Left ventricle myocardium inferior (tissue), 1 donor: Measurements from ENCODE around the gene SGSH. TPM values are rescaled to one million over a fixed set of nuclear protein-coding genes. Genes with fewer than 3 reads are reported as not detected.

Experiments
- DNase-seq: peaks from one replicate; pipeline ENCODE4 v3.0.0-alpha.2; 2020
- H3K27ac ChIP-seq: fragments of 200-600 bp; replicated peaks from 2 replicates; pipeline ENCODE4 v1.8.0; 2021
- H3K27me3 ChIP-seq: fragments of 200-600 bp; 2 replicates; pipeline ENCODE4 v1.8.0; 2021; ENCODE audit warnings: low read depth
- H3K36me3 ChIP-seq: fragments of 200-600 bp; 2 replicates; pipeline ENCODE4 v1.8.0; 2021
- H3K4me1 ChIP-seq: fragments of 200-600 bp; 2 replicates; pipeline ENCODE4 v1.8.0; 2021
- H3K4me3 ChIP-seq: fragments of 200-600 bp; 2 replicates; pipeline ENCODE4 v1.8.0; 2021; ENCODE audit warnings: mild to moderate bottlenecking, moderate library complexity
- H3K9me3 ChIP-seq: fragments of 200-600 bp; replicated peaks from 2 replicates; pipeline ENCODE4 v1.8.0; 2021
- intact Hi-C: fragments of 100-400 bp; cut with micrococcal nuclease; formaldehyde crosslinking; loops from one replicate; pipeline ENCODE4 v1.11.0; 2022
- total RNA-seq: library from RNA; stranded (reverse); fragmentation: NEBNext Ultra II Directional; extraction: Animal tissue kit (Norgen Biotek cat#: 25700); gene quantifications from one replicate; pipeline ENCODE4 v1.2.1, GENCODE V29; 2021
- TF ChIP-seq, protein P1 (sequence below): fragments of 200-600 bp; IDR thresholded peaks from 2 replicates; pipeline ENCODE4 v1.8.0; 2021; ENCODE audit warnings: antibody characterized with exemption, mild to moderate bottlenecking, borderline replicate concordance
- donor health status: DM: no; HTN: yes; CAD: no; lungs with severe emphysema.

SGSH gene
- total RNA-seq, 1 donor from 2014 or later: 10.9 TPM

DNA sequence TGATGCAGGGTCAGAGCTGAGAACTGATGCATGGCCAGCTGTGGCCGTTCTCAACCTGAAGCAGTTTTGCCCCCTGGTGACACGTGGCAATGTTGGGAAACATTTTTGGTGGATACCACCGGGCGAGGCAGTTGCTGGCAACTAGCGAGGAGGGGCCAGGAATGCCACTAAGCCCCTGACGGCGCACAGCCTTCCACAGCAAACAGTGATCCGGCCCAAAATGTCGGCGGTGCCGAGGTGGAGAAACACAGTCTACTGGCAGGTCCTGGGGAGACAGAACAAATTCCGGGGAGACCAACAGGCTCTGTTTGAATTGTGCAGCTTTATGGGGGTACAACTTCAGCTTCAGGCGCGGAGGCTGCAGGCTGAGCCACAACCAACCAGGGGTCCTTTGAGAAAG lies 8.3 kb upstream of the SGSH start:
- DNase-seq: no peak
- H3K36me3 ChIP-seq: peaks cover 54% of the 10 kb centered on the region
- intact Hi-C loops: no loop called here
- peaks cover 26% of the 10 kb centered on the region for H3K9me3 ChIP-seq
- no peaks in the 10 kb centered on the region for H3K4me1 ChIP-seq
- H3K27ac ChIP-seq: no peak overlapping the region
- H3K27me3 ChIP-seq: no peaks in the 10 kb centered on the region
- TF ChIP-seq, protein P1, sequence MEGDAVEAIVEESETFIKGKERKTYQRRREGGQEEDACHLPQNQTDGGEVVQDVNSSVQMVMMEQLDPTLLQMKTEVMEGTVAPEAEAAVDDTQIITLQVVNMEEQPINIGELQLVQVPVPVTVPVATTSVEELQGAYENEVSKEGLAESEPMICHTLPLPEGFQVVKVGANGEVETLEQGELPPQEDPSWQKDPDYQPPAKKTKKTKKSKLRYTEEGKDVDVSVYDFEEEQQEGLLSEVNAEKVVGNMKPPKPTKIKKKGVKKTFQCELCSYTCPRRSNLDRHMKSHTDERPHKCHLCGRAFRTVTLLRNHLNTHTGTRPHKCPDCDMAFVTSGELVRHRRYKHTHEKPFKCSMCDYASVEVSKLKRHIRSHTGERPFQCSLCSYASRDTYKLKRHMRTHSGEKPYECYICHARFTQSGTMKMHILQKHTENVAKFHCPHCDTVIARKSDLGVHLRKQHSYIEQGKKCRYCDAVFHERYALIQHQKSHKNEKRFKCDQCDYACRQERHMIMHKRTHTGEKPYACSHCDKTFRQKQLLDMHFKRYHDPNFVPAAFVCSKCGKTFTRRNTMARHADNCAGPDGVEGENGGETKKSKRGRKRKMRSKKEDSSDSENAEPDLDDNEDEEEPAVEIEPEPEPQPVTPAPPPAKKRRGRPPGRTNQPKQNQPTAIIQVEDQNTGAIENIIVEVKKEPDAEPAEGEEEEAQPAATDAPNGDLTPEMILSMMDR: no peak
- H3K4me3 ChIP-seq: no peak overlapping the region

DNA sequence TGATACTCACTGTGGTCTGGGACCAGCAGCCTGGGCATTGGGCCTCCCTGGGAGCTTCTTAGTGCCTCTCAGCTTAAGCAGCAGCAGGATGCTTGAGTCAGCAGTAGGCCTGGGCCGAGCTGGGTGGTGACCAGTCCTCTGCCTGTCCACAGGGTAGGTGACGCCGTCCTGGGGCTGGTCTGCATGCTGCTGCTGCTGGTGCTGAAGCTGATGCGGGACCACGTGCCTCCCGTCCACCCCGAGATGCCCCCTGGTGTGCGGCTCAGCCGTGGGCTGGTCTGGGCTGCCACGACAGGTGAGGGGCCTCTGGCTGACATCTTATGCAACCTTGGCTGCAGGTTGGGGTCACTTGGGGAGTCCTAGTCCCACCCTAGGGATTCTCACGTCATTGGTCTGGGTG lies 7.5 kb upstream of the SGSH start:
- H3K27me3 ChIP-seq: no peaks in the 10 kb centered on the region
- peaks cover 50% of the 10 kb centered on the region for H3K36me3 ChIP-seq
- H3K4me1 ChIP-seq: no peaks in the 10 kb centered on the region
- DNase-seq: no peak
- no peak overlapping the region for H3K4me3 ChIP-seq
- no peak overlapping the region for H3K27ac ChIP-seq
- TF ChIP-seq, protein P1: no peak
- intact Hi-C loops: no loop called here
- peaks cover 18% of the 10 kb centered on the region for H3K9me3 ChIP-seq

DNA sequence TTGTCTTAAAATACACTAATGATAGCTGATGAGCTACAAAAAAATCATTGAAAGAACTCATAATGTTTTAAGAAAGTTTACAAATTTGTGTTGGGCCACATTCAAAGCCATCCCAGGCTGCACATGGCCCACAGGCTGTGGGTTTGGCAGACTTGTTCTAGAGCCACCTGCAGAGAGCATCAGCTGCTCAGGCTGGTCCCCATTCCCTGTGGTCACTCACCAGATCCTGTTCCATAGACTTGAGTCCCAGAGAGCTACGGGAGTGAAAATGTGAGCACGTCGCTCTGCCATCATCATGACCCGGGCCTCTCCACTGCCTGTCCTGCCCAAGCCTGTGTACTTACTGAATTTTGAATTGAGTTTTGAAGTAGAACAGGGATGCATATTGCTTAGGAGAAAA lies 7.0 kb upstream of the SGSH start:
- H3K27ac ChIP-seq: no peak overlapping the region
- H3K27me3 ChIP-seq: no peaks in the 10 kb centered on the region
- no peaks in the 10 kb centered on the region for H3K4me1 ChIP-seq
- no peak overlapping the region for H3K4me3 ChIP-seq
- peaks cover 13% of the 10 kb centered on the region for H3K9me3 ChIP-seq
- no peak for DNase-seq
- intact Hi-C loops: no loop called here
- TF ChIP-seq, protein P1: no peak
- H3K36me3 ChIP-seq: peaks cover 45% of the 10 kb centered on the region

DNA sequence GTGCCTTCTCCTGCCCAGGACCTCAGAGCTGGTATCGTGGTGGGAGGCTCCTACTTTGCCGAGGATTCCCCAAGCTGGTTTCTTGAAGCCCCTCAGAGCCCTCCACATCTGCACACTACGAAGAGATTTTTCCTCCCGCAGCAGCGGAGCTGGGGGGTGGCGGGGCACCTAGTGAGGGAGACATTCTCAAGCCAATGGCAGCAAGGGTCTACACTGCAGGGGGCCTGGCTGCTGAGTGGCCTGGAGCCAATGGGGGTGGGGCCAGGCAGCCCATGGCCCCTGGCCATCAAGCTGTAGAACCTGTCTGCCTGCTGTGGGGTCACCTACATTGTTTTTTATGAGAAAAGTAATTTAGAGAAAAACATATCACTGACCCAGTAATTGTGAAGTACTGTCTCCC lies 5.1 kb upstream of the SGSH start:
- H3K9me3 ChIP-seq: no peaks in the 10 kb centered on the region
- DNase-seq: no peak
- H3K4me3 ChIP-seq: no peak overlapping the region
- H3K27me3 ChIP-seq: no peaks in the 10 kb centered on the region
- H3K27ac ChIP-seq: no peak overlapping the region
- H3K4me1 ChIP-seq: peaks cover 17% of the 10 kb centered on the region
- intact Hi-C loops: no loop called here
- peaks cover 26% of the 10 kb centered on the region for H3K36me3 ChIP-seq
- TF ChIP-seq, protein P1: no peak

DNA sequence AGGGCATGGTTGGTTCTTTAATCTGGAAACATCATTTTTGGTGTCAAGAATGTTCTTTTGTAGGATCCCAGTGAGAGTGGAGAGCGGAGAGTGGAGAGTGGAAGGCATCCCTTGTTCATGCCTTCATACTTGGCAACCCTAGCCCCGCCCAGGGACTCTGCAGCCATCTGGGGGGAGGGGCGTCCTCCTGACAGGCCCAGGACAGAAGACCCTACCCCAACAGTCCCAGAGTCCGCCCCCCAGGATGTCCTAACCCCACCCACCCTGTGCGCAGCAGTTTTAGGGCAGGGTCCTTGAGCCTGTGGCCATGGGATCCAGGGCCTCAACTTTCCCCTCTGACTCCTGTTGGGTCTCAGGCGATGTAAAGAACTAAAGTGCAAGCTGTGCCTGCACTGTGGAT lies 4.5 kb upstream of the SGSH start:
- Histone ChIP-seq H3K4me1 (peaks cover 23% of the 10 kb centered on the region), H3K9me3 (no peaks in the 10 kb centered on the region), H3K27me3 (no peaks in the 10 kb centered on the region), H3K27ac (no peak overlapping the region), H3K4me3 (no peak overlapping the region), H3K36me3 (peaks cover 25% of the 10 kb centered on the region)
- DNase-seq: no peak
- intact Hi-C loops: no loop called here
- TF ChIP-seq, protein P1: no peak
